Measurements from ENCODE around the gene TSPEAR. TPM values are rescaled to one million over a fixed set of nuclear protein-coding genes. Genes with fewer than 3 reads are reported as not detected.
"Not testable (repeated sequence)": the region's sequence is repeated elsewhere in the genome, so short reads cannot be mapped to it uniquely, and the experiment has no call there.

TSPEAR gene
- total RNA-seq, 1 donor from 2014 or later: not detected

DNA sequence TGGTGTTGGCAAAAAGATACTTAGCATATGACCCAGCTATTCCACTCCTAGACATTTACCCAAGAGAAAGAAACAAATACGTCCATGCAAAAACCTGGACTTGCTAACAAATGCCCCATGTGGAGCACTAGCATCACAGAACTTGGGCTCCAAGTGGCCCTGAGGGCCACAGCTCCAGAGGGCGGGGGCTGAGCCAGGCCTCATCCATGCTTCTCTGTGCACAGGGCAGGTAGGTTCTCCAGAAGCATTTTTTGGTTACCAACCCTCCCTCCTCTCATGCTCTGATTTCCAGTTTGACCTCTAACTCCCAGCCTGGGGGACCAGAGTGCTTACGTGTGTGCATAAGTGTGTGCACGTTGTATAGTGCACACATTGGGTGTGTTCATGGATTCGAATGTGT, 46.7 kb downstream of the TSPEAR start:
- TF ChIP-seq, protein P1, sequence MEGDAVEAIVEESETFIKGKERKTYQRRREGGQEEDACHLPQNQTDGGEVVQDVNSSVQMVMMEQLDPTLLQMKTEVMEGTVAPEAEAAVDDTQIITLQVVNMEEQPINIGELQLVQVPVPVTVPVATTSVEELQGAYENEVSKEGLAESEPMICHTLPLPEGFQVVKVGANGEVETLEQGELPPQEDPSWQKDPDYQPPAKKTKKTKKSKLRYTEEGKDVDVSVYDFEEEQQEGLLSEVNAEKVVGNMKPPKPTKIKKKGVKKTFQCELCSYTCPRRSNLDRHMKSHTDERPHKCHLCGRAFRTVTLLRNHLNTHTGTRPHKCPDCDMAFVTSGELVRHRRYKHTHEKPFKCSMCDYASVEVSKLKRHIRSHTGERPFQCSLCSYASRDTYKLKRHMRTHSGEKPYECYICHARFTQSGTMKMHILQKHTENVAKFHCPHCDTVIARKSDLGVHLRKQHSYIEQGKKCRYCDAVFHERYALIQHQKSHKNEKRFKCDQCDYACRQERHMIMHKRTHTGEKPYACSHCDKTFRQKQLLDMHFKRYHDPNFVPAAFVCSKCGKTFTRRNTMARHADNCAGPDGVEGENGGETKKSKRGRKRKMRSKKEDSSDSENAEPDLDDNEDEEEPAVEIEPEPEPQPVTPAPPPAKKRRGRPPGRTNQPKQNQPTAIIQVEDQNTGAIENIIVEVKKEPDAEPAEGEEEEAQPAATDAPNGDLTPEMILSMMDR (IDR thresholded peaks at IDR 0.05; ENCODE audit: insufficient read depth, low read length, poor library complexity, severe bottlenecking): no peak
- H3K36me3 ChIP-seq (ENCODE audit: control insufficient read depth, insufficient read depth, low read length): no peaks in the 10 kb centered on the region
- H3K27me3 ChIP-seq (ENCODE audit: control insufficient read depth, insufficient read depth, low read length): no peaks in the 10 kb centered on the region

DNA sequence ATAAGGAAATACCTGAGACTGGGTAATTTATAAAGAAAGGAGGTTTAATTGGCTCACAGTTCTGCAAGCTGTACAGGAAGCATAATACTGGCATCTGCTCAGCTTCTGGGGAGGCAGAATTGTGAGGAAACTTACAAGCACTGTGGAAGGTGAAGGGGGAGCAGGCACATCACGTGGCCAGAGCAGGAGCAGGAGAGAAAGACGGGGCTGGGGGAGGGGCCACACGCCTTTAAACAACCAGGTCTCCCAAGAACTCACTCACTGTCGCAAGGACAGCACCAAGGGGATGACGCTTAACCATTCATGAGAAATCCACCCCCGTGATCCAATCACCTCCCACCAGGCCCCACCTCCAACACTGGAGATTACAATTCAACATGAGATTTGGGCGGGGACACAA, 49.8 kb downstream of the TSPEAR start:
- H3K36me3 ChIP-seq (ENCODE audit: control insufficient read depth, insufficient read depth, low read length); H3K4me3 ChIP-seq (ENCODE audit: low read depth, low read length); DNase-seq (ENCODE audit: low read depth); H3K27me3 ChIP-seq (ENCODE audit: control insufficient read depth, insufficient read depth, low read length): not testable (repeated sequence)

More for the DNA sequence above, 46.7 kb downstream of the TSPEAR start:
- no peak overlapping the region for H3K4me3 ChIP-seq (ENCODE audit: low read depth, low read length)
- DNase-seq (ENCODE audit: low read depth): no peak

DNA sequence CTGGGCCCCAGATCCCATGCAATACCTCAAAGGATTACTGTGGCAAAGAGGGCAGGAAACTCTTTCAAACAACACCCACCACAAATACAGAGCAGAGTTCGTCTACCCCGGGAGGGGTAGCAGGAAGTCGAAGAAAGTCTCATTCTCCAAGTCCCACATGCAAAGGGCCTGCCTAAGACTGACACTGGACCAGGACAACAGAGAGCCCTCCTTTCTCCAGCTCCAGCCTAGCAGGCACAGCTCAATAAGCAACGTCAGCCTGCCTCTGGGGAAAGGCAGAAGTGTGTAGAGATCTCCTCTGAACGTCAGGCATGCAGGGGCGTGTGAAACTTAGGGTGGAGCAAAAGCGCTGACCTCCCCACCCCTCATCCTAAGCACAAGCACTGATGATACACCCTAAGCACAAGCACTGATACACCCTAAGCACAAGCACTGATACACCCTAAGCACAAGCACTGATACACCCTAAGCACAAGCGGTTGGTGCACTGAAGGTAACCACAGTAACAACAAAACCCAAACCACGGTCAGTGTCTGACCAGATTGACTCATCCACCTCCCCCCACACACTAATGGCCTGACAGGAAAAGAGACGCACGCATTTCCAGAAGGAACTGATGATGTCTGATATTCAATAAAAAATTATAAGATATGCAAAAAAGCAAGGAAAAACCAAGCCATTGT, 52.3 kb downstream of the TSPEAR start:
- Histone ChIP-seq H3K36me3 (ENCODE audit: control insufficient read depth, insufficient read depth, low read length) (no peaks in the 10 kb centered on the region), H3K4me3 (ENCODE audit: low read depth, low read length) (no peak overlapping the region), H3K27me3 (ENCODE audit: control insufficient read depth, insufficient read depth, low read length) (no peaks in the 10 kb centered on the region)
- TF ChIP-seq, protein P1 (IDR thresholded peaks at IDR 0.05; ENCODE audit: insufficient read depth, low read length, poor library complexity, severe bottlenecking): no peak
- DNase-seq (ENCODE audit: low read depth): no peak

DNA sequence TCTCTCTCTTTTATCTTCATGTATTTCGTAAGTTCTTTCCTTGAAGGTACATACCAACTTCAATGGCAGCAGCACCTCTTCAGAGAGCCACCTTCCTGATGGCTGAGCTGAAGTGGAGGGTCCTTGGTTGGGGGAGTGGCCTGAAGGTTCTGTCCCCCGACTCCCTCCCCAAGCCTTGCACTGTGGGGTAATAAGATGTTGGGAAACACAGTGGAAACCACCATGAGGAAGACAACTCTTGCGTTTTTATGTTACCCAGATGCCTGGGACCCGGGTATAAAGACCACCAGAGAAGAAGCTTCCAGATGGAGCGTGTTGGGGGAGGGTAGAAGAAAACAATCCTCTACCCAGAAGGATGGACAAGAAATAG, 52.8 kb downstream of the TSPEAR start:
- H3K27me3 ChIP-seq (ENCODE audit: control insufficient read depth, insufficient read depth, low read length): no peaks in the 10 kb centered on the region
- TF ChIP-seq, protein P1 (IDR thresholded peaks at IDR 0.05; ENCODE audit: insufficient read depth, low read length, poor library complexity, severe bottlenecking): no peak
- H3K4me3 ChIP-seq (ENCODE audit: low read depth, low read length): no peak overlapping the region
- no peaks in the 10 kb centered on the region for H3K36me3 ChIP-seq (ENCODE audit: control insufficient read depth, insufficient read depth, low read length)
- DNase-seq (ENCODE audit: low read depth): no peak

DNA sequence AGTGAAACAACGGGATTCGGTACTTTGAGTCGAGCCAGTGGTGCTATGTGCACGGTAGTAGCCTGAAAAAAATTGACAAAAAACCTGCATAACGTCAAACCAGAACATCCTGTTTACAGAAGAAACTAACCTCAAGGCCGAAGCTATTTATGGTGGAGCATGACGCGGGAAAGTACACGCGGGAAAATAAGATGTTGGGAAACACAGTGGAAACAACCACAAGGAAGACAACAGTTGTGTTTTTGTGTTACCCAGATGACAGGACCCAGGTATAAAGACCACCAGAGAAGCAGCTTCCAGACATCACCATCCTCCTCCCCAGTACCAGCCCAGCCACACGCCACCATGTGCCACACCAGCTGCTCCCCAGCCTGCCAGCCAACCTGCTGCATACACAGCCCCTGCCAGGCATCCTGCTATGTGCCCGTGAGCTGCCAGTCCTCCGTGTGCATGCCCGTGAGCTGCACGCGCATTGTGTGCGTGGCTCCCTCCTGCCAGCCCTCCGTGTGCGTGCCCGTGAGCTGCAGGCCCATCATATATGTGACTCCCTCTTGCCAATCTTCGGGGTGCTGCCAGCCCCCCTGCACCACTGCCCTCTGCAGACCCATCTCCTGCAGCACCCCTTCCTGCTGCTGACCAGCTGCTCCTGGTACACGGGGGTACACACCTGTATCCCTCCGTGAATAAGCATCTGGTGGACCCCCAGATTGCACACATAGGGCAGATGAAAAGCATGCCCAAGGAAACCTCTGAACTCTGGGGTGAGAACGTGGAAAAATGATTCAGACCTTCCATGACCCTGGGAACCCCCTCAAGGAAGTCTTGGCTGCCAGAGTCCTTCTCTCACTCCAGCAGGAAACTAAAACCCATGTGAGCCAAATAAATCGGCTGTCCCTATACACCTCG, 53.5 kb downstream of the TSPEAR start, which contains the start of gene KRTAP12-3:
KRTAP12-3 (plus strand) TSS at position 298 of the 906 bp plus-strand sequence; CDS start at position 346, 48 bp downstream.
- no peak for DNase-seq (ENCODE audit: low read depth)
- TF ChIP-seq, protein P1 (IDR thresholded peaks at IDR 0.05; ENCODE audit: insufficient read depth, low read length, poor library complexity, severe bottlenecking): no peak
- no peak within 1 kb of the TSS for H3K4me3 ChIP-seq (ENCODE audit: low read depth, low read length)
- H3K27me3 ChIP-seq (ENCODE audit: control insufficient read depth, insufficient read depth, low read length): no peaks in the 10 kb centered on the region
- H3K36me3 ChIP-seq (ENCODE audit: control insufficient read depth, insufficient read depth, low read length): no peaks in the 10 kb centered on the region

DNA sequence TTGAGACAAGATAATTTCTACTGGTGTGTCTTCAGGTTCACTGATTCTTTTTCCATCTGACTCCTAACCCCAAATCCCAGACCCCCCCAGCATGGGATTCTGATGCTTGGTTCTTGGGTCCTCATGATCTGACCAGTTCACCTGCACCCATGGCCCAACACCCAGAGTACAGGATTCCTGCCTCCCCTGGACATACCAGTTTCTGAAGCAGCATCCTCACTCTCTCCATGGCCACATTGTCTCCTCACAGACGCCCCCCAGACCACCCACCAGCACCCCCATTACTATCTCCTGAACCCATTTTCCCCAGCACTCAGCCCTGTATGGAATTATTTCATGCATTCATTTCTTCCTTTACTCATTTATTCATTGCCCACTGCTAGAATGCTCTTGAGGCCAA, 54.5 kb downstream of the TSPEAR start:
- DNase-seq (ENCODE audit: low read depth): no peak
- no peaks in the 10 kb centered on the region for H3K36me3 ChIP-seq (ENCODE audit: control insufficient read depth, insufficient read depth, low read length)
- H3K4me3 ChIP-seq (ENCODE audit: low read depth, low read length): no peak overlapping the region
- no peaks in the 10 kb centered on the region for H3K27me3 ChIP-seq (ENCODE audit: control insufficient read depth, insufficient read depth, low read length)
- TF ChIP-seq, protein P1 (IDR thresholded peaks at IDR 0.05; ENCODE audit: insufficient read depth, low read length, poor library complexity, severe bottlenecking): no peak

All from kidney epithelial cell (primary cell).